ENCODE results near the gene CRACR2A. TPM values are rescaled to one million over a fixed set of nuclear protein-coding genes. Genes with fewer than 3 reads are reported as not detected.

Gene CRACR2A
- total and polyA plus RNA-seq, 10 of the 15 experiments (the other 5 are each of a cell fraction or from before 2014, with no cell fraction given) = 2.1 to 18.0 (median 13.2) TPM

- no peak for TF ChIP-seq STAT1 (conservative IDR thresholded peaks at IDR 0.05)
- TF ChIP-seq SRF (IDR thresholded peaks at IDR 0.05; ENCODE audit: low read depth in 2 of 2, low read length in 2 of 2) = no peak
- TF ChIP-seq TCF7 (IDR thresholded peaks at IDR 0.05; ENCODE audit: borderline replicate concordance) = no peak
These were observed 147.9 kb downstream of the CRACR2A start (continued) for GRCh38 chr12:3604748-3605586.

- intact Hi-C loops (cut with micrococcal nuclease; ENCODE audit: unreplicated experiment) (no loop called here), in situ Hi-C loops (cut with MboI) (no loop called here)
- ChIA-PET RAD21 (ENCODE audit: unreplicated experiment) (no interaction called here), SMC1A (ENCODE audit: uncharacterized antibody, unreplicated experiment) (no interaction called here), CTCF (no interaction called here), POLR2A (no interaction called here)
- no peak for FAIRE-seq
- no peak overlapping the region for H3K4me3 ChIP-seq
- WGBS (ENCODE audit: insufficient coverage, insufficient replicate concordance, low lambda C conversion rate, missing lambda C conversion rate) = 26% methylated on average over 6 of the region's 6 CpGs
- no peak overlapping the region for H3K9ac ChIP-seq (ENCODE audit: control insufficient read depth, insufficient read depth, low read length)
- H3K4me2 ChIP-seq (ENCODE audit: control insufficient read depth, insufficient read depth) = no peak overlapping the region
- H3K4me1 ChIP-seq (ENCODE audit: control insufficient read depth, insufficient read depth, low read length) = no peaks in the 10 kb centered on the region
- H3K79me2 ChIP-seq (ENCODE audit: control insufficient read depth, insufficient read depth, low read length) = no peaks in the 10 kb centered on the region
- TF ChIP-seq MLLT1 (IDR thresholded peaks at IDR 0.05) (no peak), HDAC2 (IDR thresholded peaks at IDR 0.05) (no peak)
- H3K27ac ChIP-seq (ENCODE audit: control insufficient read depth, insufficient read depth) = no peak overlapping the region
- DNase-seq (ENCODE audit: low read depth, low spot score) = no peak
- no peaks in the 10 kb centered on the region for H3K9me3 ChIP-seq (replicated peaks; ENCODE audit: control insufficient read depth, insufficient read depth, low read length)
- H4K20me1 ChIP-seq (ENCODE audit: control insufficient read depth, insufficient read depth) = no peaks in the 10 kb centered on the region; the same call in 1 of the 2 replicates
- H2AFZ ChIP-seq (ENCODE audit: control insufficient read depth, low read depth, low read length) = no peak overlapping the region
- no TSS peak for BruUV-seq (replicated peaks)
- peaks cover 0 to 3% of the 10 kb centered on the region in 2 experiments; a peak in 1 of 4 replicates for H3K27me3 ChIP-seq (replicated peaks in 1 of 2; ENCODE audit: control insufficient read depth in 2 of 2, insufficient read depth in 2 of 2, low read length in 1 of 2)
- no peaks in the 10 kb centered on the region for H3K36me3 ChIP-seq (ENCODE audit: control insufficient read depth in 2 of 2, insufficient read depth in 2 of 2, low read length in 1 of 2)
- ATAC-seq = no peak
These were observed 148.6 kb downstream of the CRACR2A start for GRCh38 chr12:3604286-3604685.

Data from GM12878 (cell line).